ENCODE data around the gene CDCA4.
"Not testable (repeated sequence)": the region's sequence is repeated elsewhere in the genome, so short reads cannot be mapped to it uniquely, and the experiment has no call there.

Gene CDCA4

GRCh38 chr14:105058521-105059034 lies 37.7 kb upstream of the CDCA4 start:
- DNase-seq (ENCODE audit: low read depth): no peak

- no peak for DNase-seq (ENCODE audit: low read depth)
Measured at GRCh38 chr14:105056303-105056831, 35.5 kb upstream of the CDCA4 start.

- DNase-seq (ENCODE audit: low read depth): no peak
Measured at GRCh38 chr14:105055736-105056302, 34.9 kb upstream of the CDCA4 start.

GRCh38 chr14:105055334-105055733 lies 34.5 kb upstream of the CDCA4 start:
- DNase-seq (ENCODE audit: low read depth): no peak

- no peak for DNase-seq (ENCODE audit: low read depth)
Measured at GRCh38 chr14:105053996-105054395, 33.1 kb upstream of the CDCA4 start.

GRCh38 chr14:105053421-105053820 lies 32.5 kb upstream of the CDCA4 start:
- DNase-seq (ENCODE audit: low read depth): no peak

GRCh38 chr14:105052110-105052458 lies 31.2 kb upstream of the CDCA4 start:
- DNase-seq (ENCODE audit: low read depth): no peak

- no peak for DNase-seq (ENCODE audit: low read depth)
Measured at GRCh38 chr14:105051182-105052109, 30.6 kb upstream of the CDCA4 start.

GRCh38 chr14:105050551-105050897 lies 29.6 kb upstream of the CDCA4 start:
- DNase-seq (ENCODE audit: low read depth): no peak

GRCh38 chr14:105049753-105050550 lies 29.1 kb upstream of the CDCA4 start:
- no peak for DNase-seq (ENCODE audit: low read depth)

- DNase-seq (ENCODE audit: low read depth): no peak
Measured at GRCh38 chr14:105047283-105048016, 26.6 kb upstream of the CDCA4 start.

- no peak for DNase-seq (ENCODE audit: low read depth)
Measured at GRCh38 chr14:105046891-105047282, 26.0 kb upstream of the CDCA4 start.

GRCh38 chr14:105045710-105046326 lies 24.9 kb upstream of the CDCA4 start:
- DNase-seq (ENCODE audit: low read depth): peak; percentile 90

GRCh38 chr14:105043641-105044040 lies 22.8 kb upstream of the CDCA4 start:
- no peak for DNase-seq (ENCODE audit: low read depth)

GRCh38 chr14:105042813-105043212 lies 21.9 kb upstream of the CDCA4 start:
- no peak for DNase-seq (ENCODE audit: low read depth)

- no peak for DNase-seq (ENCODE audit: low read depth)
Measured at GRCh38 chr14:105041841-105042765, 21.2 kb upstream of the CDCA4 start.

- no peak for DNase-seq (ENCODE audit: low read depth)
Measured at GRCh38 chr14:105039458-105040205, 18.7 kb upstream of the CDCA4 start.

GRCh38 chr14:105035616-105036015 lies 14.7 kb upstream of the CDCA4 start:
- not testable (repeated sequence) for DNase-seq (ENCODE audit: low read depth)

- DNase-seq (ENCODE audit: low read depth): no peak
Measured at GRCh38 chr14:105034315-105035039, 13.6 kb upstream of the CDCA4 start.

All from activated T-cell treated with anti-CD3 and anti-CD28 coated beads for 48 hours (primary cell).